Astrocyte of the cerebellum (primary cell): ENCODE results near the gene IGF1R.

Experiments
- DNase-seq: peaks from one replicate; pipeline ENCODE4 v3.0.0-alpha.2; 2011; ENCODE audit warnings: low read depth
- H3K4me3 ChIP-seq: 2 replicates; pipeline ENCODE4 v1.5.1; 2011; ENCODE audit warnings: mild to moderate bottlenecking, low read depth, low read length, moderate library complexity
- in situ Hi-C: cut with HindIII; loops from 2 replicates; pipeline ENCODE4 v1.10.0; 2017; ENCODE audit warnings: low sequenced_read_pairs
- TF ChIP-seq, protein P1 (sequence below): IDR thresholded peaks from 2 replicates; pipeline ENCODE4 v1.5.1; 2012; ENCODE audit warnings: low read length, low read depth, moderate library complexity, mild to moderate bottlenecking; ENCODE audit errors: missing control alignments

Gene IGF1R

DNA sequence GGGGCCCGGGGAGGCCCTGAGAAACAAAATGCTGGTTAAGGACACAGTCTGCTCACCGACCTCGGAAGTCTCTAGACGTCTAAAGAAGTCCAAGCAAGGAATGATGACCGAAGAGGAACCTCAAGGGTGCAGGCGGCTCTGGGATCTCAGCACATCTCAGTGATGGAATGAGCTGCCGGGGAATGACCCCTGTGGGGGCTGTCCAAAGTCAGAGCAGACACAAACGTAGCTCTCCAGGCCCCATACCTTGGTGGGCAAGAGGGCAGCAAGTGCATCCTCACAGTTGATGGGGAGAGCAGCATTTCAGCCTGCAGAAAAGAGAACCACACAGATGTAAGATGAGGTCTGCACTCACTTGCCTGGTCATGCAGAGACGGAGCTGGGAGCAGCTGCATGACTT, 129.1 kb downstream of the IGF1R start:
- in situ Hi-C loops, result loop anchor here (10.0 to 25.0 kb wide), 2 partner anchors 277 to 435 kb away; no protein-coding TSS in a partner anchor
- TF ChIP-seq, protein P1, sequence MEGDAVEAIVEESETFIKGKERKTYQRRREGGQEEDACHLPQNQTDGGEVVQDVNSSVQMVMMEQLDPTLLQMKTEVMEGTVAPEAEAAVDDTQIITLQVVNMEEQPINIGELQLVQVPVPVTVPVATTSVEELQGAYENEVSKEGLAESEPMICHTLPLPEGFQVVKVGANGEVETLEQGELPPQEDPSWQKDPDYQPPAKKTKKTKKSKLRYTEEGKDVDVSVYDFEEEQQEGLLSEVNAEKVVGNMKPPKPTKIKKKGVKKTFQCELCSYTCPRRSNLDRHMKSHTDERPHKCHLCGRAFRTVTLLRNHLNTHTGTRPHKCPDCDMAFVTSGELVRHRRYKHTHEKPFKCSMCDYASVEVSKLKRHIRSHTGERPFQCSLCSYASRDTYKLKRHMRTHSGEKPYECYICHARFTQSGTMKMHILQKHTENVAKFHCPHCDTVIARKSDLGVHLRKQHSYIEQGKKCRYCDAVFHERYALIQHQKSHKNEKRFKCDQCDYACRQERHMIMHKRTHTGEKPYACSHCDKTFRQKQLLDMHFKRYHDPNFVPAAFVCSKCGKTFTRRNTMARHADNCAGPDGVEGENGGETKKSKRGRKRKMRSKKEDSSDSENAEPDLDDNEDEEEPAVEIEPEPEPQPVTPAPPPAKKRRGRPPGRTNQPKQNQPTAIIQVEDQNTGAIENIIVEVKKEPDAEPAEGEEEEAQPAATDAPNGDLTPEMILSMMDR, result no peak
- no peak for DNase-seq
- no peak overlapping the region for H3K4me3 ChIP-seq

DNA sequence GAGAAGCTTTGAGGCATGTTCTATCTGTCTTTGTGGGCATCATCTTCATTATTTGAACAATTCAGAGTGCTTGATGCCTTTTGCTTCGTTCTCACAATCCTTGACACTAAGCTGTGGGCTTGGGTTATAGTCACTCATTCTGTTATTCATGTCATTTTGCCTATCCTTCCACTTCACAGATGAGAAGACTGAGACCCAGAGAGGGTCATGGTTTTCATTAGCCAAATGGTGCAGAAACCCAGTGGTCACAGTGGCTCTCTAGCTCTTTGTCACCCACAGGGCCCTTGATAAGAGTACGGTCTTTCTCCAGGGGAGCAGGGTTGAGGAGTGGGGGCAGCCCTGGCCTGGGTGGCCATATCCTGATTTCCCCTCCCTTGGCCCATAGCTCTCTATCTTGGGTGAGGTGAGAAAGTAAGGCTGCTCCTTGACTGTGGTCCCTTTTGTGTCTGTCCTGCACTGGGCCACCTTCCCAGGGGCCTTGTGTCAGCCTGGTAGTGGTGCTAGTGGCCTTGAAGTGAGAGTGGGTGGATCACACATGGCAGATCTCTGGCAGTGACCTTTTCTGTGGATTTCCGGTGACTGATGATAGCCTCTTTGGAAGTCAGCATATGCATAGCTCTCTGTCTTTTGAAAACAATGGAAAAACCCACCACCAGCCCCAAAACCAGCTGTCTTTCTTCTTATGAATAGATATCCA, 130.1 kb downstream of the IGF1R start:
- H3K4me3 ChIP-seq, result no peak overlapping the region
- in situ Hi-C loops, result loop anchor here (10.0 to 25.0 kb wide), 2 partner anchors 276 to 434 kb away; no protein-coding TSS in a partner anchor
- TF ChIP-seq, protein P1, result no peak
- no peak for DNase-seq

DNA sequence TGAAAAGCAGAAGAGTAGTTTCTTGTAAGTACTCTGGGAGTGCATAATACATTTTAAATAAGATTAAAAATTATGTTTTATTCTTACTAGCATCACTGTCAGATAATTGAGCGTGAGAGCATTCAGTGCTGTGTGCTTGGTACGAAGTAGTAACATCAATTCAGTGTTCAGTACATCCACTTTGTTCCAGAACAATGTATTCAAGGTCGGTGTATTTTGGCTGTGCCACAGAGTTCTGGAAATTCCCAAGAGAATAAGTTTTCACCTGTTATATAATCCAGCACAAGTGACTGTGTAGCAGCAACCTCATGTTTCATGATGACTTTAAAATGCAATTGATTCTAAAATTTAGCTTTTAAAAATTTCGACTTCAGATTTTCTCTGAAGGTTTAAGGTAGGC, 130.6 kb downstream of the IGF1R start:
- H3K4me3 ChIP-seq, result no peak overlapping the region
- TF ChIP-seq, protein P1, result no peak
- in situ Hi-C loops, result loop anchor here (10.0 to 25.0 kb wide), 2 partner anchors 276 to 433 kb away; no protein-coding TSS in a partner anchor
- DNase-seq, result no peak

DNA sequence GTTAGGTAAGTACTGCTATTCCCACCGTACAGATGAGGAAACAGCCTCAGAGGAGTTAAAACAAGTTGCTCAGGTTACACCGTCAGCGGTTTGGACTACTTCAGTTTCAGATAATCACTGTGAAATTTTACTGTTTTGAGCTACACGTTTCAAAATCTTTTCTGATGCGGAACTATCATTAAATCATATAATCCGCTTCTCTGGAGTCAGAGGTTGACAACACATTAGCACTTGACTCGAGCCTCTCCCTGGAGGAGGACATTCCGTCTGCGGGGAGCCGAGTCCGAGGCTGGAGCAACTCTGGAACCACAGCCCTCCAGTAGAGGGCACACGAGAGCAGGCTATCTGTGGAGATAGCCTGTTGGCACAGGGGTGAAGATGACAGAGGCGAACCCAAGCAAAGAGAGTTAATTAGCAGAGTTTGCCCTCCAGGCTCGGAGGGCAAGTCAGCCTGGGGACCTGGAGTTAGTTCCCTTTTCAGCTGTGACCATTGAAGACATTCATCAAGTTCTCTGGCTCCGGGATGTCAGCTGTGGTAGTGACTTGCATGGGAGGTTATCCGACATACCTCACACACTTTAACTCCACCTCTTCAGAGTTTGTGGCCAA, 131.2 kb downstream of the IGF1R start:
- no peak overlapping the region for H3K4me3 ChIP-seq
- in situ Hi-C loops, result loop anchor here (10.0 to 25.0 kb wide), 2 partner anchors 275 to 433 kb away; no protein-coding TSS in a partner anchor
- TF ChIP-seq, protein P1, result peak; percentile 96
- peak; percentile 38 for DNase-seq

DNA sequence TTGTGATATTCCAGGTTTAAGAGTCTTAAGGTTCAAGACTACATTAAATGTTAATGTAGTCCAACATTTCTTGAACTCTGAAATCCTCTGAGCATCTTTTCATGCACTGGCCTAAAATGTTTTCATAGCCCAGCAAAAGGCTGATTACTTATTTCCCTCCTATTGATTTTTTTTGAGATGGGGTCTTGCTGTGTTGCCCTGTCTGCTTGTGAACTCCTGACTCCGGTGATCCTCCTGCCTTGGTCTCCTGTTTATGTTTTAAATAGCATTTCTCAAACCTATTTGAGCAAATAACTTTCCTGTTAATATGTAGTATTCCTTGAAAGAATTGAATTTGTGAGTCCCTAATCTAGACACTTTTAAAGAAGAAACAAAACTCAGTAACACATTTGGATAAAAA, 133.5 kb downstream of the IGF1R start:
- DNase-seq, result no peak
- TF ChIP-seq, protein P1, result no peak
- H3K4me3 ChIP-seq, result no peak overlapping the region
- in situ Hi-C loops, result loop anchor here (25.0 kb wide), 1 partner anchor 430 kb away; no protein-coding TSS in a partner anchor

DNA sequence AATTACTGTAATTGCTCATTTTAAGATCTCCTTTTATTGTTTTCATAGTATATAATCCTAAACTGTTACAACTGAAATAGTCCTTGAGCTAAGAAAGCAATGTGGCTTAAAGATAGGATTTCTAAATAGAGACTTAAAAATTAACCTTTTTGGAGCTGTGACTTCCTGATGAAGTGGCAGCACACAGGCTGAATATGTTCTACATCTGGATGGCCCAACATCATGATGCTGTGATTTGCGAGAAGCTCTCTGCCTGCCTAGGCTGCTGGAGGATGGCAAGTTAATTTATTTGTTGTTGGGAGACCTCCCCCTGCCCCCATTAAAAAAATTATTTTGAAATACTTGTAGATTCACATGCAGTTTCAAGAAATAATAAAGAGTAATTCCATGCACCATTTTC, 134.5 kb downstream of the IGF1R start:
- no peak for DNase-seq
- H3K4me3 ChIP-seq, result no peak overlapping the region
- in situ Hi-C loops, result loop anchor here (25.0 kb wide), 1 partner anchor 430 kb away; no protein-coding TSS in a partner anchor
- TF ChIP-seq, protein P1, result no peak
